Hematopoietic multipotent progenitor cell treated with erythropoietin and hydrocortisone succinate and interleukin-3 and kit ligand, for 8 days (in vitro differentiated cells): ENCODE data around the gene MLXIPL.
"Not testable (repeated sequence)": the region's sequence is repeated elsewhere in the genome, so short reads cannot be mapped to it uniquely, and the experiment has no call there.

Experiments
- DNase-seq: peaks from one replicate; pipeline ENCODE4 v3.0.0-alpha.2; 2015

The MLXIPL gene

DNA sequence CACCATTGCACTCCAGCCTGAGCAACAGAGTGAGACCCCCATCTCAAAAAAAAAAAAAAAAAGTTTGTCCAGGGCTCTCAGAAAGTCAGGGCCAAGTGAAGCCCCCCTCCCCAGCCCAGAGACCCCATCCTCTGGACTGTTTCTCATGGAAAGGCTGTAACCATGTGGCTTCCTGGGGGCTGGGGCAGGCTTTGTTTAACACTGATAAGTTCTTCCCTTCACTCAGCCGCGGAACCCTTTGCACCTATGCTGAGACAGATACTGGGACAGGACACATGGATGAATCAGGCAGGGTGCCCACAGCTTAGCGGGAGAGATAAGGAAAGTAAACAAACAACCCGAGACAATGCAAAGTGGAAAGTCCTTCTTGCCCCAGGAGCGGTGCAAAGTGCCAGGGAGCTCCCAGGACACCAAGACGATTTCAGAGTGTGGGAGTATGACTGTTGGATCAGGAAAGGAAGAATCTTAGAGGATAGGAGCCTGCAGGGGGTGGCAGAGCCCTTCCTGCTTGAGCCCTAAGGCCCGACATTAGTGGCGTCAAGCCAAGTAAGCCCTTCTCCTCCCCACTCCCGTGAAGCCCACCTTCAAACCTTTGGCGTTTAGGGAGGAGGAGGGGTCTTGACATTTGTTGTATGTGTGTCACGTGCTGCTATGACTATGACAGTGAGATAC, 11.6 kb downstream of the MLXIPL start:
- peak; percentile 92 for DNase-seq

DNA sequence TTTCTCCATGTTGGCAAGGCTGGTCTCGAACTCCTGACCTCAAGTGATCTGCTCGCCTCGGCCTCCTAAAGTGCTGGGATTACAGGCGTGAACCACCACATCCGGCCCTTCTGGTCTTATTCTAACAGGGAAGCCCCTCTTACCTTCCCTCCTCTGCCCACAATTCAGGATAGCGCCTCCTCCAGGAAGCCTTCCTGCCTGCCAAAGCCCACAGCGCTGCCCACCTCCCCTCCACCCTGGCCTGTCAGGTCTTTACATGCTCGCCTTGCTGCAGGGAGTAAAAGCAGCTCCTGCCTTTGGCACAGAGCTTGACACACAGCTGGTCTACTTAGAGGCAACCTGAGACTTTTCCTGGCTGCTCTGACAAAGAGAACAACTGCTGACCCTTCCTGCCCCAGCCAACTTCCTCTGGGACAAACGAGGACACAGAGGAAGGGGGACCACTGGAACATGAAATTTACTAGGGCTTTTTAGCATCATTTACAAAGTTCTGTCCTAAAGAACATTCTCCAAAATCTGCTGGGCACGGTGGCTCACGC, 13.2 kb downstream of the MLXIPL start:
- DNase-seq, result no peak

DNA sequence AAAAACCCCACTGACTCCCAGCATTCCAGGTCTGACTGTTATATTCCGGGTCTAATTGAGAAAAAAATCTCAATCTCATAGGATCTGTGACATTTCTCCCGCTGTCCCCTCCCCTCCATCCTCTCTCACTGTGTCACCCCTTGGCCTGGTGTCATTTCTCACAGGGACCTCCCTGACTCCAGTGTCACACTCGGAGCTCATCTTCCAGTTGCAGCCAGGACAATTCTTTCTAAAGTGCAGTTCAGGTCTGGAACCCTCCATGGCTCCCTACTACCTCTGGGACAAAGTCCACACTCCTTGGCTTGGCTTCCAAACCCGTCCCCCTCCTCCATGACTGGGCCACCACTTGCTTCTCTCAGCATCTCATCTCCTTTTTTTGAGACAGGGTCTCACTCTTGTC, 14.2 kb downstream of the MLXIPL start:
- no peak for DNase-seq

DNA sequence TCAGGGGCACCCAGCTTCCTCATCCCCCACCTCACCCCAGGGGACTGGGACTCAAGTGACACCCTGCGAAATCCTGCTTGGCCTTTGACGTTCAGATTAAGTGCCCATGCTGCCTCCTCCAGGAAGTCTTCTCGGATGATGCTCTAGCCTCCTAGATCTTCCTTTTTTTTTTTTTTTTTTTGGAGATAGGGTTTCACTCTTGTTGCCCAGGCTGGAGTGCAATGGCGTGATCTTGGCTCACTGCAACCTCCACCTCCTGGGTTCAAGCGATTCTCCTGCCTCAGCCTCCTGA, 16.7 kb downstream of the MLXIPL start:
- not testable (repeated sequence) for DNase-seq

DNA sequence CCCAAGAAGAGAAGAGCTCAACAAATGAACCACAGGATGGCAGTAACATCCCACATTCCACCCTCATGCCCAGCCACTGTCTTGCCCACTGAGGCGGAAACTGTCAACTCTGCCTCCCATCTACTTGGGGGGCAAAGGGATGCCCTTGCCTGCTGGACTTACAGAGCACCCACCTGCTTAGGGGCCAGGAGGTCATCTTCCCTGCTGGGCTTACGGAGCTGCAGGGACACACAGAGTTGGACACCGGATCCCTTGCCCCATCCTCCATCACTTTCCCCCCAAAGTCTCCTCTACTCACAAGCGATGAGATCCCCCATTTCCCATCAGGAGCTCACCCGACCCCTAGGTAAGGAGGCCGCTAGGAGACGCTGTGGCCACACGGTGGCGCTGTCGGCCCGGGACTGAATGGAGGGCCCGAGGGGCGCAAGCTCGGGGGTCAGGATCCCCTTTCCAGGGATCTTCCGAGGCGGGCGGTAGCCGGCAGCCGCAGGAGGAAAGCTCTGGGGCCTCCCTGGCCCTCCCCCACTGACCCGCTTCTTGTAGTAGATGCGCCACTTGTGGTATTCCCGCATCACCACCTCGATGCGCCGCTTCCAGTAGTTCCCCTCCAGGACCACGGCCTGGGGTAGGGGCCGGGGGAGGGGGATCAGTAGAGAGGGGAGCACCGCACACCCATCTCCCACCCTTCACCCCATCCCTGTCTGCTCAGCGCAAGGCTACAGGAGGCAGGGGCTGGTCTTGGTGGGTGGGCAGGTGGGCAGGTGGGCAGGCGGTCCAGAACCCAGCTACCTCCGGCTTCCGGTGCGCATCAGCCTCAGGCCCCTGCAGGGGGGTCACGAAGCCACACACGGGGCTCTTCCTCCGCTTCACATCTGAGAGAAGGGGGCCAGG, 17.3 kb downstream of the MLXIPL start:
- DNase-seq, result peak; percentile 51

DNA sequence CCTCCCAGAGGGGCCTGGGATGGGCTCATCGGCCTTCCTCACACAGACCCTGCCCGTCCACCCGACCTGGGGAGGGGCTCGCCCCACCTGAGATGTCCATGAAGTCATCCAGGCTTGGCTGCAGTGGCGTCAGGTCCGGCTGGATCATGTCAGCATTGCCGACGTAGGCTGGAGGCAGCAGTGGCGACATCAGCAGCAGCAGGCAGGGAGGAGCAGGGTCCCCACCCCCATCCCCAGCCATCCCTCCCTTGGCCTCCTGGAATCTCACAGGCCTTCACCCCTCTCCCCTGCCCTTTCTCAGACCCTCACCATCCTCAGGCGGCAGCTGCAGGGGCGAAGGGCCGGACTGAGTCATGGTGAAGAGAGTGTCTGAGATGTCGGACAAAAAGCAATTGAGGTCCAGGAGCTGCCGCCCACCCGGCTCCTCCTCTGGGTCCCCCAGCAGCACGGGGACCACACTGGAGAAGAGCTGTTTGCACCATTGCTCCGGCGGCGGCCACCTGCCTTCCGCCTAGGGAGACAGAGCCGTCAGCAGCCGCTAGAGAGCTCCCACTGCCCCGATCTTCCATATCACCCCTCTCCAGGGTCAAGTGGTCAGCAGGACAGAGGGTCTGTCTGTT, 18.6 kb downstream of the MLXIPL start:
- no peak for DNase-seq

DNA sequence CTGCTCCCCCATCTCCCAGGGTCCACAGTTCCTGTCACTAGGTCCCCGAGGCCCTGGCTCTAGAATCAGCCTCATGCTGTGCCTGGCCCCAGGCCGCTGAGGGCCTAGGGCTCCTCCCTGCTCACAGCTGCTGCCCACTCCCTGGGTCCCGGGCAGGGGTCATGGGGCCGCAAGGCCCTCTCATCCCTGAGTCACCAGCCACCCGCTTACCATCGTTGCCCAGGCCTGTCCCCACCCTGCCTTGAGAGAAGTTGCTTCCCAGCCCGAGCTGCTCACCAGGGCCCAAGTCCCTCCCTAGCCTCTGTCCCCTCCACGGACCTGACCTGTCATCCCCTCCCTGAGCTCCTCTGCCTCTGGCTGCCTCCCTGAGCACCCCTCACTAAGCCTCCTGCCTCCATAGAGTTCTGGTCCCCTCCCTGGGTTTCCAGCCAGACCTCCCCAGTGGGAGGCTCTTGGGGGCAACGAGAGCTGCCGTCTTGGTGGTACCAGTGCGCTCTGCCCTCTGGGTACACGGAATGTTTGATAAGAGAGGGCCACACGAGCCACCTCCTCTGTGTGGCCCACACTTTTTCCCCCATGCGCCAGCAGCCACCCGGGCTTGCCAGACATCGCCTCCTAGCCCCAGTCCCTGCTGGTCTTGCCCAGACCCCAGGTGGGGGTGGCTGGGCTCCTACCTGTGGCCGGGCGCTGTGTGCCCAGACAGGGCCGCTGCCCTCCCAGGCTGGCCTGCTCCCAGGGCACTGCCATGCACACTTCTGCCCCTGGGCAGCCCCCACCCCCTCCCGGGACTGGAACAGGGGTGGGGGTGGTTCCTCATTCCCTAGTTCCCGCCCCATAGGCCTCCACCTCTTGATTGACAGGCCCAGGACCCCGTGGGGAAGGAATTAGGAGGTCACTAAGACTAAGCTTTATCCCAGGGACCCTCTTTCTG, 21.3 kb downstream of the MLXIPL start:
- no peak for DNase-seq

DNA sequence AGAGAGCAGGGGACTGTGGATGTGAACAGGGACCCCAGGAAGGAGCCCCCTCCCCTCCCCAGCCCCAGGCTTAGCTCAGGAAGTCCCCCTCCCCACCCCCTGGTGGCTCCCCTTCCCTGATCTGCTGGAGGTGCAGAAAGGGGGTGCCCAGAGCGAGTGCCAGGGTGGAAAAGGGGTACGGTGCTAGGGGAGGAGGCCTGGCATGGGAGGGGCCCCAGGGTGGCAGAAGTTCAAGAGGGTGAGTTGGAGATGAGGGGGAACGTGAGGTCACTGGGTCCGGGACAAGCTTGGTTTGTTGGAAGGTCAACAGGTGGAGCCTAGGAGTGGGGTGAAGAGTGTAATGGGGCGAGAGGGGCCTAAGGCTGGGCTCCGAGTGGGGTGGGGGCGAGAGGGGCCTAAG, 24.4 kb downstream of the MLXIPL start:
- DNase-seq, result no peak

DNA sequence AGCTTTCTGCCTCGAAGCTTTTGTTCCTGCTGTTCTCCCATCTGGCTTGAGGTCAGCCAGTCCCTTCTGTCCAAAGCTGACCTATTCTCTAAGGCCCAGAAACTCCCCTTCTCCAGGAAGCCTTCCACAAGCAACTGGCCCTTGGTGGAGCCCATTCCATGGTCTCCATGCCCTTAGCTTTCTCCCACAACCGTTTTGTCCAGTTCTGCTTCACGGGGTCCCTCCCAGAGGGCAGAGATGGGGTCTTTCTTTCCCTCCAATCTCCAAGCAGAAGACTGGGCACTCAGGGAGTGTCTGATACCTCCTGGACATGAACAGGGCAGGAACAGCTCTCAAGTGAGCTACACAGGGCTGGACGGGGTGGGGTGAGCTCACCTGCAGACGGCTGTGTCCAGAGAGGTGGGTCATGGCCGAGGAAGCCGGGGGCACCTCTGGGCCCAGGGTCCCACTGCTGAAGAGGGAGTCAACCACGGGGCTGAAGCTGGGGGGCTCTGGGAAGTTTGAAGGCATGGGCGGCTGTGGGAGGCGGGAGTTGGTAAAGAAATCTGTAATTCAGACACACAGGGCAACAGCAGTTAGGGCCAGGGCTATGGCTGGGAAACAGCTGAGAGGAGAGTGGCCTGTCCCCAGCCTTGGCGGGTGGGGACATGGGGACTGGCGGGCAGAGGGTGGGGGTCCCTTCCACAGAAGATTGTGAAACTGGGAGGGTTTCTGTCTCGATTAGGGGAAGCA, 25.0 kb downstream of the MLXIPL start:
- no peak for DNase-seq

DNA sequence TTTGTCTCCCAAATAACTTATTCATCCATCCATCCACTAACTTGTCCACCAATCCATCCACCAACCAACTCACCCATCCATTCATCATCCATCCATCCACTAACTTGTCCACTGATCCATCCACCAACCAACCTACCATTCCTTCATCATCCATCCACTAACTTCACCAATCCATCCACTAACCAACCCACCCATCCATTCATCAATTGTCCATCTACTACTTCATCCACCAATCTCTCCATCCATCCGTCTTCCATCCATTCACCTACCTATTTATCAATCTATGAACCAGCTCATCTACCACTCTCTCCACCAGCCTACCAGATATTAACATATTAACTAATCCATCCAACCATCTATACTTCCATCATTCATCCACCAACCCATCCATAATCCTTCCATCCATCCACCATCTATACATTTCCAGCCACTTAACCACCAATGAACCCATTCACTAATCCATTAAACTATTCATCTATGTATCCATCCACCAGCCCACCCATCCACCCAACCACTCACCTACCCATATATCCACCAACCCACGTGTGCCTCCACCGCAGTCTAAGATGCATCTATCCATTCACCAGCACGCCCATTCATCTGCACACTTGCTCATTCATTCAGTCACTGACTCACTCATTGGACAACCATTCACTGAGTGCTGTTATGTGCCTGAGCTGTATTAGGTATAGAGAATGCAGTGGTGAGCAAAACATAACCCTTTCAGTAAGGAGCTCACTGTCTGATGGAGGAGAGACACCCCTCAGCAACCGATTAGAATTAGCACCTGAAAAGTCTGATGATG, 26.1 kb downstream of the MLXIPL start:
- DNase-seq, result no peak

DNA sequence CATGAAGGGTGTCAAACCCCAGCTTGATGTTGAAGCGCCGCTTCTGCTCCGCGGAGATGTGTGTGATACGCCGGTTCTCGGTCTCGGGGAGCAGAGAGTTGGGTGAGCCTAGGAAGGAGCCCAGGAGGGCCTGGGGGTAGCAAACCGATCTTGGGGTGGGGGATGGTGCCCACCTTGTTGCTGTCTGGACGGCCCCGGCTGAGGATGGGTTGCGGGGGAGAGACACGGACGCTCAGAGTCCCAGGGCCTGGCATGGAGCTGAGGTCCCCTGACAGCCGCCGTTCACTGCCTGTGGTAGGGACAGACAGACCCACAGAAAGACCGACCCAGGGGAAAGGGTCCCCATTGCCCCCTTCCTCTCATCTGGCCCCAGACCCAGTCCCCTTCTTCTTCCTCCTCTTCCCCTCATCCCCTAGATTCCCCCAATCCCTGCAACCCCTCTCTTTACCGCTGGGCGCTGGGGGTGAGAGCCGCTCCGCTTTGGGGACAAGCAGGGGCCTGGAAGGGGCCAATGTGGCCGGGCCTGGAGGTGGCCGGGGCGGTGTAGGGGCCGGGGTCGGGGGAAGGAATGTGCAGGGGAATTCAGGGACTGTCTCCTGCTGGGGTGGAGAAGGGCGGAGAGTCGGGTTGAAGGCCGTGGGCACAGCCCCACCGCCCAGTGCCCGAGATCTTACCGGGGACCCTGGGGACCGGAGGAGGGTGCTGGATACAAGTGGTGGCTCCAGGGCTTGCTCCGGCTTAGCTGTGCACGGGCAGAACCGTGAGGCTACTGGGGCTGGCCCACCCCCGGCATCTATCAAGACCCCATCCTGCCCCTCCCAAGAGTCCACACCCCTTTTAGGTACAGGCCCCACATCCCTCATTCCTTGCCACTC, 27.9 kb downstream of the MLXIPL start:
- no peak for DNase-seq

DNA sequence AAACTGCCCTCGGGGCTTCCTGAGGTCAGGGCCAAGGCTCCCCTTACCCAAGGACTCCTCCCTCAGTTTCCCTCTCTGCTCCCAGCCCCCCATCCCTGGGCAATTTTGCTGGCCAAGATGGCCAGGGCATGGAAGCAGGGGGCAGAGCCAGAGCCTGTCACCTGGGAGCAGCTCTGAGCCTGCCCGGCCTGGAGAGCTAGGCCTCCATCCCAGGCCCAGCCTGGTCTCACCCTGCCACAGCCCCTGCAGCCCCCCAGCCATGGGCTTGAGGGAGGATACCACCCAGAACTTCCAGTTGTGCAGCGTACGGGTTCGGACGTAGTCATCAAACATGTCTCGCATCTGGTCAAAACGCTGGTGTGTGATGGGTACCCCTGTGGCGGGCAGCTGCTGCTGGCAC, 29.0 kb downstream of the MLXIPL start:
- DNase-seq, result no peak

DNA sequence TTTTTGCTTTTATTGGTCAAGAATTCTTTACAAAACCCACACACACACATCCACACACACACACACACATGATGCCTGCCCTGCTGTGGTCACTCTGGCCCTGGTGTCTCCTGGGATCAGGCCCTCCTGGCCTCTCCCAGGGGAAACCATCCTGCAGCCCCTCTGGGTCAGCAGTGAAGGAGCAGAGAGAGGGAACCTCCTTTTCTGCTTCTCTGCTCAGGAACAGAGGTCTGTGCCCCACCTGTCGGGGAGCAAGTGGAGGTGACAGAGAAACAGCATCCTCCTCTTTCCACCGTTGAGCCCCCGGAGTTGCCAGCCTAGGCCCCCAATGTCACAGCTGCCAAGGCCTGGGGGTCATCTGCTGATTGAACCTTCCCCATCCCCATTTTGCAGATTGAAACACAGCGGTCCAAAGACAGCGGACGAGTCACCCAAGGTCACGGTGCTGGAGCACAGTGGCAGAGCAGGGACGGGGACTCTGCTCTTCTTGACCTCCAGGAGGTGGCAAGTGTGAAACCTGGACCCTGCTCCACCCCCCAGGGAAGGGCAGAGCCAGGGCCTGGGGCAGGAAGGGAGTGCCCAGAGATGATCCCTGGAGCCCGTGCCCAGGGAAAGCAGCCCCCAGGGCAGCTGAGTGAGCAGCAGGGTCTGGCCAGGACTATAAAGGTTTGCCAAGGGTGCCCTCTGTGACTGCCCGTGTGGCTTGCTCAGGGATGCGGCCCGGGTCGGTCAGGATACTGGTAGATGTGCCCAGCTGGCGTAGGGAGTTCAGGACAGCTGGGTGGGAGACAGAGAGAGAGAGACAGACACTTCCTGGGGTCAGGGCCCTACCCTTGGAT, 30.9 kb downstream of the MLXIPL start:
- DNase-seq, result no peak

DNA sequence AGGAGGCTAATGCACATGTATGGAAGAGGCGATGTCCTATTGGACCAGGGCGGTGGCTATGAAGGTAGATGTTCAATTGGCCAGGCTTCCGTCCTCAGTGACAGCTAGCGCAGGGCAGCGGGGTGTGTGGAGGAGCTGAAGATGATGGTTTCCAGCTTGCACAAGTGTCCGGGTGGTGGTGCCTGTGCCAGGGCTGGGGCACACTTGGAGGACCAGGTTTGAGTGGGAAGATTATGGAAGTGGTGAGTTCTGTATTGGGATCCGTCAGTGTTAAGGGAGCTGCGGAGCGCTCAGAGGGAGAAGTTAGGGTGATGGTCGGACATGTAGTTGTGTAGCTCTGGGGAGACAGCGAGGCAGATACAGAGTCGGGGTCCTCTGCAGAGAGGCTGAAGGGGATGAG, 37.4 kb downstream of the MLXIPL start:
- DNase-seq, result no peak

DNA sequence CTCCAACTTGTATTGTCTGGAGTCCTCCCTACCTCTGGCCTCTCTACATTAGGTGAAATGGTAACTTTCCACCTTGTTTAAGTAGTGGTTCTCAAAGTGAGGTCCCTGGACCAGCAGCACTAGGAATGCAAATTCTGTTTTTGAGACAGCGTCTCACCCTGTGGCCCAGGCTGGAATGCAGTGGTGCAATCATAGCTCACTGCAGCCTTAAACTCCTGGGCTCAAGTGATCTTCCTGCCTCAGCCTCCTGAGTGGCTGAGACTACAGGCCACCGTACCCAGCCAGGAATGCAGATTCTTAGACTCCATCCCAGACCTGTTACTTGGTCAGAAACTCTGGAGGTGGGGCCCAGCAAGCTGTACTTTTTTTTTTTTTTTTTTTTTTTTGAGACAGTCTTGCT, 39.1 kb downstream of the MLXIPL start:
- no peak for DNase-seq

DNA sequence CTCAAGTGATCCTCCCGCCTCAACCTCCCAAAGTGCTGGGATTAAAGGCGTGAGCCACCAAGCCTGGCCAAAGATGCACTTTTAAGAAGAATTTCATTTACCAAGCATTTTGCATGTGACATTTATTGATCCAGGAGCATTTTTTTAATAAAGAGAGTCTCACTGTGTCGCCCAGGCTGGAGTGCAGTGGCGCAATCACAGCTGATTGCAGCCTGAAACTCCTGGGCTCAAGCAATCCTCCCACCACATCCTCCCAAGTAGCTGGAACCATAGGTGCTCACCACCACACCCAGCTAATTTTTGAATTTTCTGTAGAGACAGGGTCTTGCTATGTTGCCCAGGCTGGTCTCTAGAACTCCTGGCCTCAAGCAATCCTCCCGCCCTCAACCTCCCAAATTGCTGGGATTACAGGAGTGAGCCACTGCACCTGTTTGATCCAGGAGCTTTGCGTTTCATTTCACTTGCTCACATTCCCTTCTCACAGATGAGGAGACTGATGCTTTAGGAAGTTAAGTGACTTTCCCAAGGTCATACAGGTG, 41.6 kb downstream of the MLXIPL start:
- no peak for DNase-seq

DNA sequence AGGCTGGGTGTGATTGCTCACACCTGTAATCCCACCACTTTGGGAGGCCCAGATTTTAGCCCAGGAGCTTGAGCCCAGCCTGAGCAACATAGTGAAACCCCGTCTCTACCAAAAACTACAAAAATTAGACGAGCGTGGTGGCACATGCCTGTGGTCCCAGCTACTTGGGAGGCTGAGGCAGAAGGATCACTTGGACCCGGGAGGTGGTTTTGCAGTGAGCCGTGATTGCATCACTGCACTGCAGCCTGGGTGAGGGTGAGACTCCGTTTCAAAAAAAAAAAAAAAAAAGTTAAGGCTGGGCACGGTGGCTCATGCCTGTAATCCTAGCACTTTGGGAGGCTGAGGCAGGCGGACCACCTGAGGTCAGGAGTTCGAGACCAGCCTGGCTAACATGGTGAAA, 43.3 kb downstream of the MLXIPL start:
- not testable (repeated sequence) for DNase-seq

DNA sequence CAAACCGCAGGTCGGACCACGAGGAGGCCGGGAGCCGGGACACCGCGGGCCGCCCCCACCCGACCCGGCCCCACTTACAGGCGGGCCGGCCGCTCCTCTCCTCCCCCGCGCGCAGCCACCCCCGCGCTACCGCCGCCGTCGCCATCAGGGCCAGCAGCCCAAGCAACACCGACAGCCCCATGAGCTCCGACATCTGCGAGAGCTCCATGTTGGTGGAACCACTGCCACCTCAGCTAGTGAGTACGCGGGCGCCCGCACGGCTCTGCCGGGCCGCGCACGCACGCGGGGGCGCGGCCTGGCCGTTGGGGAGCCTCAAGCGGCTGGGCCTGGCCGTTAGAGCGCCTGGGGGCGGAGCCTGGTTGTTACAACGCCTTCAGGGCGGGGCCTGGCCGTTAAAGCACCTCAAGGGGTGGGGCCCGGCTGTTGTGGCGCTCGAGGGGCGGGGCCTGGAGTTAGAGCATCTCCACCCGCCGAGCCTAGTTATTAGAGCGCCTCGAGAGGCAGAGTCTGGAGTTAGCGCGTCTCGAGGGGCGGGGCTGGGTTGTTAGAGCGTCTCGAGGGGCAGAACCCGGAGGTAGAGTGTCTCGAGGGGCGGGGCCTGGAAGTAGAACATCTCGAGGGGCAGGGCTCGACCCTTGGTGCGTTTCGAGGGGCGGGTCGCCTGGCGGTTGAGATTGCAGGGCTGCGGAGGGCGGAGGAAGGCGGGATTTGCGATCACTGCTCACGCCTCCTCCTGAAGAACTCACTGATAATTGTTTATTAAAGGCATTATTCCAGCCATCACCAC, 45.8 kb downstream of the MLXIPL start, which contains the start of gene TBL2:
Gene TBL2, minus strand, starts transcription at position 238 of the 787 bp plus-strand sequence. Its CDS starts 30 bp downstream, at position 208.
- DNase-seq, result peak; percentile 98
